Measurements from ENCODE around the gene CDK9. TPM values are rescaled to one million over a fixed set of nuclear protein-coding genes. Genes with fewer than 3 reads are reported as not detected.

CDK9 gene
- total and polyA plus RNA-seq, 10 of the 15 experiments (the other 5 are each of a cell fraction or from before 2014, with no cell fraction given), result 7.3 to 92.6 (median 51.6) TPM

GRCh38 chr9:127738666-127739065 lies 47.2 kb upstream of the CDK9 start:
- Histone ChIP-seq H3K36me3 (ENCODE audit: control insufficient read depth in 2 of 2, insufficient read depth in 2 of 2, low read length in 1 of 2) (peaks cover 6 to 7% of the 10 kb centered on the region in 2 experiments; a peak in 3 of 4 replicates), H3K9ac (ENCODE audit: control insufficient read depth, insufficient read depth, low read length) (no peak overlapping the region), H3K4me3 (no peak overlapping the region), H3K4me1 (ENCODE audit: control insufficient read depth, insufficient read depth, low read length) (peaks cover 6% of the 10 kb centered on the region), H3K79me2 (ENCODE audit: control insufficient read depth, insufficient read depth, low read length) (no peaks in the 10 kb centered on the region), H4K20me1 (ENCODE audit: control insufficient read depth, insufficient read depth) (no peaks in the 10 kb centered on the region), H3K4me2 (ENCODE audit: control insufficient read depth, insufficient read depth) (no peak overlapping the region), H3K9me3 (replicated peaks; ENCODE audit: control insufficient read depth, insufficient read depth, low read length) (no peaks in the 10 kb centered on the region), H2AFZ (ENCODE audit: control insufficient read depth, low read depth, low read length) (no peak overlapping the region), H3K27me3 (replicated peaks in 1 of 2; ENCODE audit: control insufficient read depth in 2 of 2, insufficient read depth in 2 of 2, low read length in 1 of 2) (no peaks in the 10 kb centered on the region), H3K27ac (ENCODE audit: control insufficient read depth, insufficient read depth) (no peak overlapping the region)
- BruUV-seq (replicated peaks), result TSS peak; percentile 33
- CTCF ChIA-PET, result interaction anchor here (1.3 kb wide), 1 partner anchor 32 kb away, joined by 3 read pairs; no protein-coding TSS in a partner anchor
- intact Hi-C loops (cut with micrococcal nuclease; ENCODE audit: unreplicated experiment) (no loop called here), in situ Hi-C loops (cut with MboI) (loop anchor here (5.0 kb wide), 1 partner anchor 174 kb away; no protein-coding TSS in a partner anchor)
- RAD21 ChIA-PET (ENCODE audit: unreplicated experiment), result no interaction called here
- DNase-seq (ENCODE audit: low read depth, low spot score) (no peak), ATAC-seq (no peak), FAIRE-seq (no peak)
- POLR2A ChIA-PET, result interaction anchor here (2.0 kb wide), 1 partner anchor 46 kb away, joined by 8 read pairs; the partner anchor contains the start of gene CDK9
- 93% methylated on average over 13 of the region's 13 CpGs for WGBS (ENCODE audit: insufficient coverage, insufficient replicate concordance, low lambda C conversion rate, missing lambda C conversion rate)
- SMC1A ChIA-PET (ENCODE audit: uncharacterized antibody, unreplicated experiment), result no interaction called here
- TF ChIP-seq, protein P1, sequence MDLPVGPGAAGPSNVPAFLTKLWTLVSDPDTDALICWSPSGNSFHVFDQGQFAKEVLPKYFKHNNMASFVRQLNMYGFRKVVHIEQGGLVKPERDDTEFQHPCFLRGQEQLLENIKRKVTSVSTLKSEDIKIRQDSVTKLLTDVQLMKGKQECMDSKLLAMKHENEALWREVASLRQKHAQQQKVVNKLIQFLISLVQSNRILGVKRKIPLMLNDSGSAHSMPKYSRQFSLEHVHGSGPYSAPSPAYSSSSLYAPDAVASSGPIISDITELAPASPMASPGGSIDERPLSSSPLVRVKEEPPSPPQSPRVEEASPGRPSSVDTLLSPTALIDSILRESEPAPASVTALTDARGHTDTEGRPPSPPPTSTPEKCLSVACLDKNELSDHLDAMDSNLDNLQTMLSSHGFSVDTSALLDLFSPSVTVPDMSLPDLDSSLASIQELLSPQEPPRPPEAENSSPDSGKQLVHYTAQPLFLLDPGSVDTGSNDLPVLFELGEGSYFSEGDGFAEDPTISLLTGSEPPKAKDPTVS (IDR thresholded peaks at IDR 0.05; ENCODE audit: low read depth, low read length), result no peak
- TF ChIP-seq POU2F2 (IDR thresholded peaks at IDR 0.05; ENCODE audit: borderline replicate concordance, low read depth, low read length) (no peak), BHLHE40 (IDR thresholded peaks at IDR 0.05; ENCODE audit: borderline replicate concordance in 1 of 2, low read depth in 2 of 2, low read length in 1 of 2) (no peak), RCOR1 (conservative IDR thresholded peaks at IDR 0.05; ENCODE audit: low read depth, low read length) (no peak), YBX1 (IDR thresholded peaks at IDR 0.05) (no peak), ZNF592 (IDR thresholded peaks at IDR 0.05) (no peak), CBX5 (IDR thresholded peaks at IDR 0.05; ENCODE audit: low read depth) (no peak), SMAD1 (IDR thresholded peaks at IDR 0.05; ENCODE audit: low read depth, partially characterized antibody) (no peak), CHD2 (IDR thresholded peaks at IDR 0.05; ENCODE audit: borderline replicate concordance, low read depth, low read length) (no peak), ZNF622 (IDR thresholded peaks at IDR 0.05) (no peak), CBFB (IDR thresholded peaks at IDR 0.05; ENCODE audit: low read depth) (no peak), YY1 (IDR thresholded peaks at IDR 0.05; ENCODE audit: low read depth, low read length) (no peak), CREM (IDR thresholded peaks at IDR 0.05; ENCODE audit: low read depth) (no peak), POLR2AphosphoS5 (IDR thresholded peaks at IDR 0.05; ENCODE audit: low read length) (no peak), MLLT1 (IDR thresholded peaks at IDR 0.05) (no peak), MXI1 (IDR thresholded peaks at IDR 0.05; ENCODE audit: low read depth, low read length) (no peak)
